Transverse colon (tissue), 4 donors: Measurements from ENCODE around the gene RBAK. TPM values are rescaled to one million over a fixed set of nuclear protein-coding genes. Genes with fewer than 3 reads are reported as not detected.

Experiments used
- DNase-seq: peaks from one replicate; pipeline ENCODE4 v3.0.0-alpha.2; 2019
- H3K27ac ChIP-seq, 4 donors: fragments of 200-600 bp; sonication (generic); 2 replicates each; pipeline ENCODE4 v1.5.1; 2016 to 2018; ENCODE audit warnings: inconsistent platforms in 4 of 4
- H3K27me3 ChIP-seq: fragments of 200-600 bp; sonication (generic); 2 replicates; pipeline ENCODE4 v1.5.1; 2017; ENCODE audit warnings: inconsistent platforms
- H3K36me3 ChIP-seq, 4 donors: fragments of 200-600 bp; sonication (generic); 2 replicates each; pipeline ENCODE4 v1.5.1; 2017 to 2019; ENCODE audit warnings: inconsistent platforms in 4 of 4
- H3K4me1 ChIP-seq, 4 donors: fragments of 200-600 bp; sonication (generic); 2 replicates each; pipeline ENCODE4 v1.5.1; 2017 to 2020; ENCODE audit warnings: inconsistent platforms in 4 of 4
- H3K4me3 ChIP-seq, 4 donors: fragments of 200-600 bp; sonication (generic); 1 replicate in 1 of 4; 2 replicates in 3 of 4; pipeline versions ENCODE4 v1.5.1 to v1.6.1; 2017 to 2019; ENCODE audit warnings: inconsistent platforms in 4 of 4
- H3K9me3 ChIP-seq, 2 donors: fragments of 200-600 bp; sonication (generic); 2 replicates each; pipeline ENCODE4 v1.5.1; 2017 to 2019; ENCODE audit warnings: inconsistent platforms in 2 of 2
- CTCF ChIP-seq, 5 experiments: fragments of 200-600 bp in 3 of 5; fragments of 450-650 bp in 2 of 5; sonication (generic) in 3 of 5; IDR thresholded peaks; 1 replicate in 2 of 5; 2 replicates in 3 of 5; pipeline ENCODE4 v1.5.1; 2016 to 2017; ENCODE audit warnings: antibody characterized with exemption in 5 of 5, inconsistent platforms in 3 of 5, mild to moderate bottlenecking in 2 of 5, moderate library complexity in 1 of 5
- EP300 ChIP-seq: sonication (generic); formaldehyde crosslinking; IDR thresholded peaks from one replicate; pipeline ENCODE4 v1.6.1; 2017; ENCODE audit warnings: antibody characterized with exemption, low read depth
- POLR2A ChIP-seq: fragments of 450-650 bp; IDR thresholded peaks from one replicate; pipeline ENCODE4 v1.6.1; 2016; ENCODE audit warnings: antibody characterized with exemption, mild to moderate bottlenecking, moderate library complexity
- POLR2AphosphoS5 ChIP-seq, 3 donors: sonication (generic); formaldehyde crosslinking; IDR thresholded peaks; one replicate each; pipeline ENCODE4 v1.6.1; 2016; ENCODE audit warnings: antibody characterized with exemption in 3 of 3
- WGBS, 2 donors: methylation state at CpG; one replicate each; pipeline ENCODE4 v1.1.5; 2018; ENCODE audit warnings: low coverage in 1 of 2; 5-methylcytosine and 5-hydroxymethylcytosine counted together
- in situ Hi-C, 4 donors: fragments of 200-750 bp; cut with MboI; loops; one replicate each; pipeline versions ENCODE4 v1.15.0 to v1.15.1; 2017; ENCODE audit warnings: low sequenced_read_pairs in 3 of 4, low pct_ligation_motif_present in 1 of 4, low pct_unique_long_range_greater_than_20kb in 1 of 4
- intact Hi-C: fragments of 100-400 bp; cut with DNase I; formaldehyde crosslinking; loops from one replicate; pipeline ENCODE4 v1.15.1; 2023; ENCODE audit warnings: low total_unique reads
- total RNA-seq, 4 donors: library from RNA; depleted of rRNA; stranded (reverse); fragments of >200 nt; gene quantifications; one replicate each; pipeline ENCODE4 v1.1.0, GENCODE V29; 2016

Gene RBAK
- total RNA-seq, 4 donors from 2014 or later: 3.4 to 11.6 (median 8.5) TPM

DNA sequence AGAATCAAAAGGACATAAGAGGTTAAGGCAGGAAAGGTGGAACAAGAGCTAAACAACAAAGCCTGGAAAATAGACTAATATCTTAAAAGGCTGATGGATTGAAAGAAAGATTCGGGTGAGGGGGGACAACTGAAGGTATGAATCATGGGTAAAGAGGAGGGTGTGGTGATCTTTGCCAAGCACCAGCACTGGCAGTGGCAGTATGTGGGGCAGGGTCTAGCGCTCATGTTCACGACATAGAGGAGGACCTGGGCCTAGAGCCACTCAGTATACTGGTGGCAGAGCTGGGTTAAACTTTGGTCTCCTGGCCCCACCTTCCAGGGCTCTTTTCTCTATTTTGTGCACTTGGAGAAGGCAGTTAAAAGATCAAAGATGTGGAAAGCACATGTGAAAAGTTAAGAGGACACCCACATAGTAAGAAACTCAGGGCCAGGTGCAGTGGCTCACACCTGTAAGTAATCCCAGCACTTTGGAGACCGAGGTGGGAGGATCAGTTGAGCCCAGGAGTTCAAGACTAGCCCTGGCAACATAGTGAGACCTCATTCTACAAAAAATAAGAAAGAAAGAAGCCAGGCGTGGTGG, 46.2 kb upstream of the RBAK start:
- Histone ChIP-seq H3K27me3 (no peaks in the 10 kb centered on the region), H3K9me3 (no peaks in the 10 kb centered on the region), H3K4me3 (no peak overlapping the region), H3K4me1 (no peaks in the 10 kb centered on the region), H3K36me3 (peaks cover 0 to 10% (median 4%) of the 10 kb centered on the region in 4 donors), H3K27ac (no peak overlapping the region)
- in situ Hi-C loops (no loop called here), intact Hi-C loops (no loop called here)
- TF ChIP-seq POLR2AphosphoS5 (IDR thresholded peaks at IDR 0.05) (no peak), POLR2A (no peak), CTCF (IDR thresholded peaks at IDR 0.05) (no peak), EP300 (no peak)
- no peak for DNase-seq
- 89 to 100% methylated on average over 3 to 5 of the region's 5 CpGs for WGBS, 2 donors

DNA sequence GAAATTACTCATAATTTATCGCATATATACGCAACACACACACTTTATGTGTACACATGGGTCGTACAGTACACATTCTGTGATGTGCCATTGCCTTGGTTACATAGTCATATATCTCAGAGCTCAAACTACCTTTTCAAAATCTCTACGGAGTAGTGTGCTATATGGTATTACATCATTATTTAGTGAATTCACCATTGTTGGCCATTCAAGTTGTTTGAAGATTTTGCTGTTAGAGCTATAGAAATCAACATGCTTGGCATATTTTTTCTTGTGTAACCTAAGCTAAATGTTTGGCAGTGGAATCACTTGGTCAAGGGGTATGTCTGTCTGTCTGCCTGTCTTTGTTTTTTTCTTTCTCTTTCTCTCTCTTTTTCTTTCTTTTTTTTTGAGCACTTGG, 44.7 kb upstream of the RBAK start:
- WGBS, 2 donors: 81 to 87% methylated on average over 4 of the region's 4 CpGs
- no peak for DNase-seq
- intact Hi-C loops: no loop called here
- H3K27me3 ChIP-seq: no peaks in the 10 kb centered on the region
- no peak overlapping the region for H3K27ac ChIP-seq
- no peak for TF ChIP-seq CTCF (IDR thresholded peaks at IDR 0.05)
- no peak for TF ChIP-seq POLR2AphosphoS5 (IDR thresholded peaks at IDR 0.05)
- no peak for TF ChIP-seq POLR2A
- no peak for TF ChIP-seq EP300
- H3K9me3 ChIP-seq: no peaks in the 10 kb centered on the region
- H3K4me3 ChIP-seq: no peak overlapping the region
- in situ Hi-C loops: no loop called here
- H3K36me3 ChIP-seq: peaks cover 0 to 5% (median 0%) of the 10 kb centered on the region in 4 donors
- no peaks in the 10 kb centered on the region for H3K4me1 ChIP-seq

- H3K9me3 ChIP-seq: no peaks in the 10 kb centered on the region
- no peaks in the 10 kb centered on the region for H3K4me1 ChIP-seq
- H3K27me3 ChIP-seq: no peaks in the 10 kb centered on the region
- H3K36me3 ChIP-seq: peaks cover 0 to 2% (median 0%) of the 10 kb centered on the region in 4 donors
- WGBS, 2 donors: 95% methylated on average over 4 to 5 of the region's 5 CpGs
- intact Hi-C loops: no loop called here
- no peak overlapping the region for H3K4me3 ChIP-seq
- H3K27ac ChIP-seq: no peak overlapping the region
- no peak for TF ChIP-seq POLR2AphosphoS5 (IDR thresholded peaks at IDR 0.05)
- TF ChIP-seq CTCF (IDR thresholded peaks at IDR 0.05): no peak
- no peak for TF ChIP-seq POLR2A
- TF ChIP-seq EP300: no peak
- DNase-seq: no peak
- in situ Hi-C loops: no loop called here
Observed at GRCh38 chr7:5001911-5002310, 43.7 kb upstream of the RBAK start.

DNA sequence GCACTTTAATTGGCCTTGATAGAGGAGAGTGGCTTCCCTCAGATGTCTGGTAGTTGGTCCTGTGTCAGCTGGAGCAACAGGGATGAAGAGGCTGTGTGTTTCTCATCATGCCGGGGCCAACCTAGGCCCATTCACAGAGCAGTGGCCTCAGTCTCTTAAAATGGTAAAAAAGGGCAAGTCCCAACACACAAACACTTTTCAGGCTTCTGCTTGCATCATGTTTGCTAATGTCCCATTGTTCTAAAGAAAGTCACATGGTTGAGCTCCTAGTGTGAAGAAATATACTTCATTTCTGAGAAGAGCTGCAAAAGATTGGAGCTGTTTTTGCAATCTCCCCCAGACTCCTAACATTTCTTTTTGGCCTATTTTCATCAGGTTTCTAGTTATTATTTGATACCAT, 40.6 kb upstream of the RBAK start:
- no peak overlapping the region for H3K27ac ChIP-seq
- no peak for TF ChIP-seq POLR2AphosphoS5 (IDR thresholded peaks at IDR 0.05)
- TF ChIP-seq EP300: no peak
- no peak for TF ChIP-seq CTCF (IDR thresholded peaks at IDR 0.05)
- H3K36me3 ChIP-seq: peaks cover 0 to 13% (median 2%) of the 10 kb centered on the region in 4 donors
- in situ Hi-C loops: no loop called here
- no peaks in the 10 kb centered on the region for H3K9me3 ChIP-seq
- no peaks in the 10 kb centered on the region for H3K4me1 ChIP-seq
- no peaks in the 10 kb centered on the region for H3K27me3 ChIP-seq
- no peak overlapping the region for H3K4me3 ChIP-seq
- WGBS, 2 donors: 81% methylated on average over 1 of the region's 1 CpG; no CpG with 5 or more reads in 1 of the 2 donors
- DNase-seq: no peak
- intact Hi-C loops: no loop called here
